ENCODE measurements around the gene FAM167B.
"Not testable (repeated sequence)": the region's sequence is repeated elsewhere in the genome, so short reads cannot be mapped to it uniquely, and the experiment has no call there.

Gene FAM167B

DNA sequence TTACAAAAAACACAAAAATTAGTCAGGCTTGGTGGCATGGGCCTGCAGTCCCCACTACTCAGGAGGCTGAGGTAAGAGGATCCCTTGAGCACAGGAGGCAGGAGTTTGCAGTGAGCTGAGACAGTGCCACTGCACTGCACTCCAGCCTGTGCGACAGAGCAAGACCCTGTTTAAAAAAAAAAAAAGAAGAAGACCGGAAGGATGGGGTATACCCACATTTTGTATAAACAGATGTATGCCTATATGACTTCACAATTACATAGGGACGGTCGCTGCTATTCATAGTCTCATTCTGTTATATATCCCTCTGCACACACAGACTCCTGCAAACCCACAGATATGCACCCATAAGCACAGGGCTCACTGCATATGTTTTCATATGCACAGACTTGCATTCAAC, 16.7 kb downstream of the FAM167B start:
- DNase-seq = peak; percentile 47

- no peak for DNase-seq
Observed at GRCh38 chr1:32265846-32266245, 18.8 kb downstream of the FAM167B start.

GRCh38 chr1:32266921-32267591, 20.0 kb downstream of the FAM167B start:
- DNase-seq = no peak

DNA sequence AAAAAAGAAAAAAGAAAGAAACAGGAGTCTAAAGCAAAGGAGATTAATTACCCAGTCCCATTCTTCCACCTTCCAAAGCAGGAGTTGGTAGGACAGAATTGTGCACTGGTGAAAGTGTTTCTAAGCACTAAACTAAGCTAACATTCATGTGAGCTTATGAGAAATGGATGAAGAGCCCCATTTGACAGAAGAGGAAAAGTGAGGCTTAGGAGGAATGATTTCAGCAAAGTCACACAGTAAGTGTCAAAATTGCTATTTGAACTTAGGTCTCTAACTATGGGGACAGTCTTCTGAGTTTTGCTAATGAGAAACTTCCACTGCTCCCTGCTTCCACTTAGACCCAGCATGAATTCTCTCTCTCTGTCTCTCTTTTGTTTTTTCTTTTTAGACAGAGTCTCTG, 22.7 kb downstream of the FAM167B start:
- DNase-seq = no peak

DNA sequence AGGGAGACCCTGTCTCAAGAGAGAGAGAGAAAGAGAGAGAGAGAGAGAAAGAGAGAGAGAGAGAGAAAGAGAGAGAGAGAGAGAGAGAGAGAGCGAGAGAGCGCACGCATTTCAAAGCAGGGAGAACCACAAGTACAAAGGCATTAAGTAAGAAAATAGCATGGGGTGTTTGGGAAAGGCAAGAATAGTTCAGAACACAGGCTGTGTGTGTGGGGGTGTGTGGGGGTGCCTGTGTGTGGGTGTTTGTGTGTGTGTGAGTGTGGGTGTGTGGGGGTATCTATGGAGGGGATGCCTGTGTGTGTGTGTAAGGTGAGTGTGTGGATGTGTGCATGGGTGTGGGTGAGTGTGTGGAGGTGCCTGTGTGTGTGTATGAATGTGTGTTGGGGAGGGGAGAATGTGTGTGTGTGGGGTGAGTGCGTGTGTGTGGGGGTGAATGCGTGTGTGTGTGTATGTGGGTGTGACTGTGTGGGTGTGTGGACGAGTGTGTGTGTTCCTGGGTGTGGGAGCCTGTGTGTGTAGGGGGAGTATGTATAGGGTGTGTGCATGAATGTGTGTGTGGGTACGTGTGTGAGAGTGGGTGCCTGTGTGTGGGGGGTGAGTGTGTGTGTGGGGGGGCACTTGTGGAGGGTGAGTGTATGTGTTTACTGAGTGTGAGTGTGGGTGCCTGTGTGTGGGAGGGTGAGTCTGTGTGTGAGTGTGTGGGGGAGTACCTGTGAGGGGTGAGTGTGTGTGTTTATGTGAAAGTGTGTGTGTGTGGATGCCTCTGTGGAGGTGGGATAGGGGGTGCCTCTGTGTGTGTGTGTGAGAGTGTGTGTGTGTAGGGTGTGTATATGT, 25.8 kb downstream of the FAM167B start:
- DNase-seq = peak; percentile 43

DNA sequence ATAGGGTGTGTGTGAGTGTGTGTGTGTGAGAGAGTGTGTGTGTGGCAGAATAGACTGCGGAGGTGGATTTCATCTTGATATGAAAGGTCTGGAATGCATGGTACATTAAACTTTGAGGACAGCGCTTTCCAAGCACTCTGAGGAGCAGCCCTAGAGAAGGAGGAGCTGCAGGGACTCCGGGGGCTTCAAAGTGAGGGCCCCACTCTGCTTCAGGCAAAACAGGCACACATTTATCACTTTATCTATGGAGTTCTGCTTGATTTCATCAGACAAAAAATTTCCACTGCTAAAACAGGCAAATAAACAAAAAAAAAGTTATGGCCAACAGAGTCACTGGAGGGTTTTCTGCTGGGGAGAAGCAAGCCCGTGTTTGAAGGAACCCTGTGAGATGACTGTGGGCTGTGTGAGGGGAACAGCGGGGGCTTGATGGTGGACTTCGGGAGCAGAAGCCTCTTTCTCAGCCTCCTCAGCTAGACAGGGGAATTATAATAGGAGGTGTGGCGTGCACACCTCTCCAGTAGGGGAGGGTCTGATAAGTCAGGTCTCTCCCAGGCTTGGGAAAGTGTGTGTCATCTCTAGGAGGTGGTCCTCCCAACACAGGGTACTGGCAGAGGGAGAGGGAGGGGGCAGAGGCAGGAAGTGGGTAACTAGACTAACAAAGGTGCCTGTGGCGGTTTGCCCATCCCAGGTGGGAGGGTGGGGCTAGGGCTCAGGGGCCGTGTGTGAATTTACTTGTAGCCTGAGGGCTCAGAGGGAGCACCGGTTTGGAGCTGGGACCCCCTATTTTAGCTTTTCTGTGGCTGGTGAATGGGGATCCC, 26.6 kb downstream of the FAM167B start:
- peak; percentile 83 for DNase-seq

GRCh38 chr1:32274646-32275340, 27.8 kb downstream of the FAM167B start:
- DNase-seq = no peak

DNA sequence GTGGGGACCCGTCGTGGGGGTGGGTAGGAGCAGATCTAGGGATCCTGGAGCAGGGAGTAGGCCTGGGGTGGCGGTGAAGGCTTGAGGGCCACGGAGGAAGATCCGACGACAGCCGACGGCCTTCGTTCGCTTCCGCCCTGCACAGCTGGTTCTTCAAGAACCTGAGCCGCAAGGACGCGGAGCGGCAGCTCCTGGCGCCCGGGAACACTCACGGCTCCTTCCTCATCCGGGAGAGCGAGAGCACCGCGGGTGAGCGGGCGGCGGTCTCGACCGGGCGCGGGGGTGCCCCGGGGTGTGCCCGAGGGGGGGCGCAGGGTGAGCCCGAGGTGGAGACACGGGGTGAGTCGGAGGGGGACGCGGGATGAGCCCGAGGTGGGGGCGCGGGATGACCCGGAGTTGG, 28.4 kb downstream of the FAM167B start:
- no peak for DNase-seq

GRCh38 chr1:32276032-32276782, 29.2 kb downstream of the FAM167B start:
- no peak for DNase-seq

- DNase-seq = not testable (repeated sequence)
Observed at GRCh38 chr1:32284777-32285176, 37.8 kb downstream of the FAM167B start.

DNA sequence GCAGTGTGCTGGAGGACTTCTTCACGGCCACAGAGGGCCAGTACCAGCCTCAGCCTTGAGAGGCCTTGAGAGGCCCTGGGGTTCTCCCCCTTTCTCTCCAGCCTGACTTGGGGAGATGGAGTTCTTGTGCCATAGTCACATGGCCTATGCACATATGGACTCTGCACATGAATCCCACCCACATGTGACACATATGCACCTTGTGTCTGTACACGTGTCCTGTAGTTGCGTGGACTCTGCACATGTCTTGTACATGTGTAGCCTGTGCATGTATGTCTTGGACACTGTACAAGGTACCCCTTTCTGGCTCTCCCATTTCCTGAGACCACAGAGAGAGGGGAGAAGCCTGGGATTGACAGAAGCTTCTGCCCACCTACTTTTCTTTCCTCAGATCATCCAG, 38.6 kb downstream of the FAM167B start:
- DNase-seq = no peak

DNA sequence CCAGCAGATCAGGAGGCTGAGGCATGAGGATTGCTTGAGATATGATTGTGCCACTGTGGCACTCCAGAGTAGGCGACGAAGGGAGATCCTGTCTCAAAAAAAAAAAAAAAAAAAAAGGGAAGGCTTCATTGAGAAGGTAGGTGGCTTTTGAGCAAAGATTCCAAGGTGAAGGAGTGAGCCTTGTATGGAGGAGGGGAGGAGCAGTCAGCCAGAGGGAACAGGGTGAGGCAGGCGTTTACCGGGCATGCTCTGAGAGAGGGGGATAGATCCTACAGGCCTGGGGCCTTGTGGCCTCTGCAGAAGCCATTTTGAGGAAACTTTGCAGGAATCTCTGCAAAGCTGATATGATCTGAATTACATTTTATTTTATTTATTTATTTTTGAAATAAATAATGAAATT, 39.7 kb downstream of the FAM167B start:
- DNase-seq = no peak

DNA sequence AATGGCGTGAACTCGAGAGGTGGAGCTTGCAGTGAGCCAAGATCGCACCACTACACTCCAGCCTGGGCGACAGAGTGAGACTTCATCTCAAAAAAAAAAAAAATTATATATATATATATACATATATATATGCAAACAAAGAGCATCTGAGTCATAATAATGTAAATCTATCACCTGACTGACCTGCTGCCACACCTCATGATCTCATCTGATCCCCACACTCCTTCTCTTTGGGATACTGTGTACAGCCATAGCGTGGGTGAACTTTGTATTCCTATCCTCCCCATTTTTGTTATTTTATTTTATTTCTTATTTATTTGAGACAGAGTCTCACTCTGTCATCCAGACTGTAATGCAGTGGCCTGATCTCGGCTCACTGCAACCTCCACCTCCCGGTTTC, 42.2 kb downstream of the FAM167B start:
- no peak for DNase-seq

GRCh38 chr1:32291145-32291707, 44.2 kb downstream of the FAM167B start:
- no peak for DNase-seq

DNA sequence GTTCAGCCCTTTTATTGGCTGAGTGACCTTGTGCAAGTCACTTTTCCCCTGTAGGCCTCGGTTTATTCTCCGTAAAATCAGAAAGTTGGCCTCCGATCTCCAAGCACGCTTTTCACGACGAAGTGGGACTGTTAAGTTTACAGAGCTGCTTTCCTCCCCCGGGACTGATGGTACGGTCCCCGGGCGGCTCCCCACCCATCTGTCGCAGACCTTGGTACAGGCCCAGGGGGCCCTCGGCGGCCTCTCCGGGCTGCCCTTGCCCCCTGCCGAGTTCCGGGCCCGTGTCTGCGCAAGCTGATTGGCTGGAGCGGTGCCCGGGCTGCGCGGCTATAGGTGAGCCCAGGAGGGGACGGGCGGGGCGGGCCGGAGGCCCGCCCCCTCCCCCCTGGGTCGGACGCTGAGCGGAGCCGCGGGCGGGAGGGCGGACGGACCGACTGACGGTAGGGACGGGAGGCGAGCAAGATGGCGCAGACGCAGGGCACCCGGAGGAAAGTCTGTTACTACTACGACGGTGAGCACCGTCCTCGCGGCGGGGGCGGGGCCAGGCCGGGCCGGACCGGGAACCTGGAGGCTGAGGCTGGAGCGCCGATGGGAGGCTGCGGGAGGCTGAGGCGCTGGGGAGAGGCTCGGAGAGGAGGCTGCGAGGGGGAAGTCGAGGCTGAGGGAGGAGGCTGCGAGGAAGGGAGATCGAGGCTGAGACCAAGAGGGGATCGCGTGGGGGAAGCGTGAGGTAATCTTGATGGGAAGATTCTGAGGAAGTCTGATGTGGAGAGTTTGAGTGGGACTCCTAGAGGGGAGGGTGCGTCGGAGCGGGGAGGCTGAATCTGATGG, 44.9 kb downstream of the FAM167B start, which contains the start of gene HDAC1:
Gene HDAC1, plus strand, starts transcription at position 376 of the 831 bp plus-strand sequence. Its CDS starts 87 bp downstream, at position 463.
- DNase-seq = peak; percentile 96

DNA sequence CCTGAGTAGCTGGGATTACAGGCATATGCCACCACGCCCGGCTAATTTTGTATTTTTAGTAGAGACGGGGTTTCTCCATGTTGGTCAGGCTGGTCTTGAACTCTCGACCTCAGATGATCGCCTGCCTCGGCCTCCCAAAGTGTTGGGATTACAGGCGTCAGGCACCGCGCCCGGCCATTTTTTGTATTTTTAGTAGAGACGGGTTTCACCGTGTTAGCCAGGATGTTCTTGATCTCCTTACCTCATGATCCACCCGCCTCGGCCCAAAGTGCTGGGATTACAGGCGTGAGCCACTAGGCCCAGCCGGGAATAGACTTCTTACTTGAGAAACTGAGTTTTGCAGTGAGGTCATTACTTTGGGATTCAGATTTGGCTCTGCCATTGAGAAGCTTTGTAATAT, 51.2 kb downstream of the FAM167B start:
- not testable (repeated sequence) for DNase-seq
